Measurements from ENCODE around the gene ABCA7.

The ABCA7 gene

GRCh38 chr19:991174-991931, 48.6 kb upstream of the ABCA7 start:
- Histone ChIP-seq H3K9me3 (ENCODE audit: insufficient read depth, low read length) (no peaks in the 10 kb centered on the region), H4K20me1 (ENCODE audit: low read depth, low read length) (no peaks in the 10 kb centered on the region), H3F3A (ENCODE audit: insufficient read depth) (no peaks in the 10 kb centered on the region), H3K9ac (ENCODE audit: low read length) (no peak overlapping the region), H3K9me2 (replicated peaks; ENCODE audit: insufficient read depth, low read length) (no peaks in the 10 kb centered on the region), H3K4me3 (ENCODE audit: insufficient read depth, low read length, poor library complexity, severe bottlenecking) (no peak overlapping the region), H3K27ac (ENCODE audit: low read depth, low read length) (no peak overlapping the region), H3K36me3 (ENCODE audit: low read length) (no peaks in the 10 kb centered on the region), H3K4me2 (ENCODE audit: low read depth, low read length, poor library complexity, severe bottlenecking) (no peak overlapping the region), H3K79me2 (ENCODE audit: insufficient read depth, low read length) (no peaks in the 10 kb centered on the region), H2AFZ (ENCODE audit: low read depth, low read length, severe bottlenecking) (no peak overlapping the region), H3K27me3 (ENCODE audit: low read length) (no peaks in the 10 kb centered on the region)
- TF ChIP-seq CTCF (IDR thresholded peaks at IDR 0.05; ENCODE audit: insufficient read depth, low read length, poor library complexity, severe bottlenecking): no peak
- TF ChIP-seq EZH2phosphoT487 (conservative IDR thresholded peaks at IDR 0.05; ENCODE audit: low read length): no peak

- TF ChIP-seq EZH2phosphoT487 (conservative IDR thresholded peaks at IDR 0.05; ENCODE audit: low read length) (no peak), CTCF (IDR thresholded peaks at IDR 0.05; ENCODE audit: insufficient read depth, low read length, poor library complexity, severe bottlenecking) (no peak)
- no peaks in the 10 kb centered on the region for H3K9me2 ChIP-seq (replicated peaks; ENCODE audit: insufficient read depth, low read length)
- H3K4me2 ChIP-seq (ENCODE audit: low read depth, low read length, poor library complexity, severe bottlenecking): no peak overlapping the region
- no peak overlapping the region for H3K27ac ChIP-seq (ENCODE audit: low read depth, low read length)
- H3K9me3 ChIP-seq (ENCODE audit: insufficient read depth, low read length): no peaks in the 10 kb centered on the region
- no peaks in the 10 kb centered on the region for H4K20me1 ChIP-seq (ENCODE audit: low read depth, low read length)
- no peak overlapping the region for H2AFZ ChIP-seq (ENCODE audit: low read depth, low read length, severe bottlenecking)
- H3K36me3 ChIP-seq (ENCODE audit: low read length): no peaks in the 10 kb centered on the region
- H3K9ac ChIP-seq (ENCODE audit: low read length): no peak overlapping the region
- H3K79me2 ChIP-seq (ENCODE audit: insufficient read depth, low read length): no peaks in the 10 kb centered on the region
- H3F3A ChIP-seq (ENCODE audit: insufficient read depth): no peaks in the 10 kb centered on the region
- H3K4me3 ChIP-seq (ENCODE audit: insufficient read depth, low read length, poor library complexity, severe bottlenecking): no peak overlapping the region
- H3K27me3 ChIP-seq (ENCODE audit: low read length): no peaks in the 10 kb centered on the region
Measured at GRCh38 chr19:991932-992669, 47.8 kb upstream of the ABCA7 start.

DNA sequence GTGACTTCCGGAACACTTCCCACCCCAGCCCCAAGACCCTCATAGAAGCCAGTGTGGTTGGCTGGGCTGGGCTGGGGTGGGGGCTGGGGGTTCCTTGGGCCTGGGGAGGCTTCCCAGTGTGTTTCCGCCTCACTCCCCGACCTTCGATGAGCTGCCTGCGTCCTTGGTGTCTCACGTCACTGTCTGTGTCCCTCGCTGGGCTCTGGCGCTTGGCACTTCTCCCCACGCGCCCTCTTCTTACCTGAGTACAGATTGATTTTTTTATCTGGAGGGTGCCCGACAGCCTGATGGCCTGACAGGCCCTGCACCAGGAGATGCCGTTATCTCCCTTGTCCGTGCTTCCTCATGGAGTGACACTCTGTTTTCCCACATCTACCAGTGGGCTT, 47.2 kb upstream of the ABCA7 start:
- Histone ChIP-seq H3K27ac (ENCODE audit: low read depth, low read length) (no peak overlapping the region), H3K27me3 (ENCODE audit: low read length) (no peaks in the 10 kb centered on the region), H3K9me3 (ENCODE audit: insufficient read depth, low read length) (no peaks in the 10 kb centered on the region), H3K9ac (ENCODE audit: low read length) (no peak overlapping the region), H4K20me1 (ENCODE audit: low read depth, low read length) (no peaks in the 10 kb centered on the region), H3K9me2 (replicated peaks; ENCODE audit: insufficient read depth, low read length) (no peaks in the 10 kb centered on the region), H3K4me2 (ENCODE audit: low read depth, low read length, poor library complexity, severe bottlenecking) (no peak overlapping the region), H3F3A (ENCODE audit: insufficient read depth) (no peaks in the 10 kb centered on the region), H2AFZ (ENCODE audit: low read depth, low read length, severe bottlenecking) (no peak overlapping the region), H3K79me2 (ENCODE audit: insufficient read depth, low read length) (no peaks in the 10 kb centered on the region), H3K36me3 (ENCODE audit: low read length) (no peaks in the 10 kb centered on the region), H3K4me3 (ENCODE audit: insufficient read depth, low read length, poor library complexity, severe bottlenecking) (no peak overlapping the region)
- no peak for TF ChIP-seq CTCF (IDR thresholded peaks at IDR 0.05; ENCODE audit: insufficient read depth, low read length, poor library complexity, severe bottlenecking)
- no peak for TF ChIP-seq EZH2phosphoT487 (conservative IDR thresholded peaks at IDR 0.05; ENCODE audit: low read length)

Measured in SU-DHL-6 (cell line).